NCI-H1105 treated with DMSO at 0.1 percent for 48 hours (cell line): ENCODE measurements around the gene MINDY4.

Source experiments
- DNase-seq: peaks from one replicate; lab custom pipeline; 2025; lab: John Stamatoyannopoulos, UW

Gene MINDY4

DNA sequence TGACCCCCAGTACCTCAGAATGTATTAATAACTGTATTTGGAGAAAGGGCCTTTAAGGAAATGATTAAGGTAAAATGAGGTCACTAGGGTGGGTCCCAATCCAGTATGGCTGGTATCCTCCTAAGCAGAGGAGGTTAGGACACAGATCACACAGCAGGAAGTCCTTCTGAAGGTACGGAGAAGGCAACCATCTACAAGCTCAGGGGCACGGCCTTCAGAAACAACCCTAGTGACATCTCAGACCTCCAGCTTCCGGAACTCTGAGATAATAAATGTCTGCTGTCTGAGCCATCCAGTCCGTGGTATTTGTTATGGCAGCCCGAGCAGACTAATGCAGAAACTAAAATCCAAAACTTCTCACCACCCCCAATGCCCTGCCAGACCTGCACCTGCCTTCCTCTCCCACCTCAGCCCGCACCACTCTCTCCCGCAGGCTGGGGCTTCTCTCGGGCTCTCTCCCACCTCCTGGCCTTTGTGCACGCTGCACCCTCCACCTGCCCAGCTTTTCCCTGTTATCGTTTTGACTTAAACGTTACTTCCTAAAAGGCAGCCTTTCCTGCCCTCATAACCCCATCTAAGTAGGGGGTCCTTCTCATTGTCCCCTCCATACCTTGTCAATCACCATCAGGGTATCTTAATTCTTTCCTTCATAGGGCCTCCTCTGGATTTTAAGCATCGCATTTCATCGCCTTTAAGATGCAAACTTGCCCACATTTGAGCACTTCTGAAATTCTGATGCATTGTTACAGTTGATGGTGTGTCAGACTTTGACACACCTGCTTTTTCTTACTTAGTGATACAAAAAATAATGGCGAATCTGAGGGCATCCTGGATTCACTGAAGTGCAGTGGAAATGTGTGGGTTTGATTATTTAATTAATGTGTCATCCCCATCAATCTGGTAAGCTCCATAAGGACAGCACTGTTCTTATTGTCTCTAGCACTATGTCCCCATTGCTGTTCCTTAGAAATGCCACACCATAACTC lies 108.2 kb downstream of the MINDY4 start:
- no peak for DNase-seq

DNA sequence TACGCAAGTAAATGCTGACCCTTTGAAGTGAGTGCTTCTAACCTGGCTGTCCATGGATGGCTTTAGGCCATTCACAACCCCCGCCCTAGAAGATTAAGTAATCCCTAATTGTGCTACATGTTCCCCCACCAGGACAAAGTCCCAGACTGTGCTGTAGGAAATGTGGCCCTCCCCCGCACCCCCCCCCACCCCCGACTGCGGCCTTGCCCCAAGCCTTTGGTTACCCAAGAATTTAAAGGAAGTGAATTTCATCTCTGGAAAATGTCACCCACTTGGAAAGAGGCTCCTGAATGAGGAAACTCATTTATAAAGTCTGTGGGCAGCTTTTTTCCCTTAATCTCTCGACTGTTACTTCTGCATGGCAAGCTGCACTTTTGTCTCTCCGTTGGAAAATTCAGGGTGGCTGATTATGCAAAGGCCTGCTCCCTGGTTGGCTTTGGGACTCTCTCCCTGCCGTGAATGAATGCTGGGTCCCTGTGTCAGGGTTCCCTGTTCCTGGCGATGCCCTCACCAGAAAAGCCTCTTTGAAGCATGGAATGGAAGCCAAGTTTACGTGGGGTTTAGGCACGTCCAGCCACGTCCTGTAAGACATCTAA lies 109.0 kb downstream of the MINDY4 start:
- DNase-seq, result no peak

DNA sequence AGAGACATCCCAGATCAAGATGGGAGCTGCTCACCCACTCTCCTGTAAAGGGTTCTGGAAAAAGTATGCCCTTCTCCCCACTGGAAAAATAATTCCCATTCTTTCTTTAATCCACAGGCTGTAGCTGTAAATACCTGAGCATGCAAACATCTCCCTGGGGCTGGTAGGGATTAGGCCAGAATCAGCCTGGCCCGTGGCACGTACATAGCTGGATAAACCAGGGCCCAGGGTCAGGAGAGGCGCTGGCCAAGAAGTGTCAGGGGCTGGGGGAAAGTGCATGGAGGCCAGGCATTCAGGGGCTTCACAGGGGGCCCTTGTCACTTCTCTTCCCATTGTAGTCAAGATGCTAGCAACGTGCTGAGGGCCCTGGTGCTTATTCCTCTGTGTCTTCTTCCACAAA lies 109.7 kb downstream of the MINDY4 start:
- DNase-seq, result no peak

GRCh38 chr7:30881448-30881847 lies 110.2 kb downstream of the MINDY4 start:
- no peak for DNase-seq

DNA sequence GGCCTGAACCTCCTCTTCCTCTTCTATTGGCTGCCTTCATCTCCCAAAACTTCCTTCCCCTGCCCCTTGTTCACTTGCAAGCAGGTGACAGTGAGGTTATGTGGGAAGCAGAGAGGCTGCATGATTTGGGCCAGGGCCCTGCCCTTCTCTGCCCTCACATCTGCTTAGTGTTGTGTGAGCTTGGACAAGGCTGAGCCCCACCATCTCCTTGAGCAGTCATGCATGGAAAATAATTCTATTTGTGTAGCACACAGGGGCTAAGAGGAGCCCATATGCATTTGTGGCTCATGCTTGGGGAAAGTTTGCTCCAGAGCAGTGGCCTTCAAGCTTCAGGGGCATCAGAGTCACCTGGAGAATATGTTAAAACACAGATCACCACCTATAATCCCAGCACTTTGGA lies 113.7 kb downstream of the MINDY4 start:
- DNase-seq, result no peak

DNA sequence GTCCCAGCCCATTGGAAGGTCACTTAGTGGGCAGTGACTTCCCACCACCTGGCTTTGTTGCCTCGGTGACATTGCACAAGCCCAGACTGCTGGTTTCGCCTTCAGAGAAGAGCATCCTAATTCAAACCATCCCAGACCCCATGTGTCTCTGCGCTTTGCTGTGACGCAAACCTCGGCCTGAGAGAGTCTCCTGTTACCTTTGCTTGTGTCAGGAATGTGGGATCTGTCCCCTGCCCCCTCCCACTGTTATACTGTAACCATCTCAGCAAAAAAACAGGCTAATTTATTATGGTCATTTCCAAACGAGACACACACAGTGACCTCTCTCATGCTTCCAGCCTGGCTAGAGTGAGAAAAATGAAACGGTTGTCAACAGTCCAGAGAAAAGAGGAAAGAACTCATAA lies 115.4 kb downstream of the MINDY4 start:
- no peak for DNase-seq

- DNase-seq, result peak; percentile 21
These were observed 116.3 kb downstream of the MINDY4 start for GRCh38 chr7:30887464-30887872.

- DNase-seq, result no peak
These were observed 117.5 kb downstream of the MINDY4 start for GRCh38 chr7:30888747-30889146.

DNA sequence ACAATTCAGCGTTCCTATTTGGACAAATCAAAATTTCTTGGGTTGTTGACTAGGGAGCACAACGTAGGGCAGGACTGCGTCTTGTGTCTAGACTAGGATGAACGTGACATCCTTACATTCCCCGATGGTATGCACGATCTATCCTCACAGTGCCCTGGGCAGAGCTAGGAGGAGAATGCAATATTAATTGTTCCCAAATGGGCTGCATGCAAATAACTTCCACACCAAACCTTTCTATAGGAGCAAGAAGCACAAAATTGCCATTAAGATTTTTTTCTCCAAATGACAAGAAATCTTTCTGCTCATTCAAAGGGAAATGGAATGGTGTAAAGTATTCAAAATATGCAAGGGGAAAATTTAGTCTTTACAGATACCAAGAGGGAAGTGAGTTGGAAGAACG lies 119.0 kb downstream of the MINDY4 start:
- no peak for DNase-seq

DNA sequence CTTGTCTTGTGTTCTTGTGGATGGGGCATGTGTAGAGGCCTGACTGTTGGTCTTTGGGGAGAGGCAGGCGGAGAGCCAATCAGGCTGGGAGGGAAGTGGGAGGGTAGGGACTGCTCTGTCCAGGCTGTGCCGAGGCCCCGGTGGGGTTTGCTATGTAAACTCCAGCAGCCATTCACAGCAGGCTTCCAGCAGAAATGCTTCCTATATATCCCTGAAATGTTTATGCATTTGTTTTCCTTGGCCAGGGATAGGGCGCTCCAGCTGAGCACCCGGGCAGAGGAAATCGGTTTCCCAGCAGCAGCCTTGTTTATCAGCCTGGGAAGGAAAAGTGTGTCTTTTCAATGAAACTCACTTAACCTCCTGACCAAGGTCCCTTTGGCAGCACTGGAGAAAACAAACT lies 122.1 kb downstream of the MINDY4 start:
- no peak for DNase-seq

- no peak for DNase-seq
These were observed 122.8 kb downstream of the MINDY4 start for GRCh38 chr7:30894009-30894408.

DNA sequence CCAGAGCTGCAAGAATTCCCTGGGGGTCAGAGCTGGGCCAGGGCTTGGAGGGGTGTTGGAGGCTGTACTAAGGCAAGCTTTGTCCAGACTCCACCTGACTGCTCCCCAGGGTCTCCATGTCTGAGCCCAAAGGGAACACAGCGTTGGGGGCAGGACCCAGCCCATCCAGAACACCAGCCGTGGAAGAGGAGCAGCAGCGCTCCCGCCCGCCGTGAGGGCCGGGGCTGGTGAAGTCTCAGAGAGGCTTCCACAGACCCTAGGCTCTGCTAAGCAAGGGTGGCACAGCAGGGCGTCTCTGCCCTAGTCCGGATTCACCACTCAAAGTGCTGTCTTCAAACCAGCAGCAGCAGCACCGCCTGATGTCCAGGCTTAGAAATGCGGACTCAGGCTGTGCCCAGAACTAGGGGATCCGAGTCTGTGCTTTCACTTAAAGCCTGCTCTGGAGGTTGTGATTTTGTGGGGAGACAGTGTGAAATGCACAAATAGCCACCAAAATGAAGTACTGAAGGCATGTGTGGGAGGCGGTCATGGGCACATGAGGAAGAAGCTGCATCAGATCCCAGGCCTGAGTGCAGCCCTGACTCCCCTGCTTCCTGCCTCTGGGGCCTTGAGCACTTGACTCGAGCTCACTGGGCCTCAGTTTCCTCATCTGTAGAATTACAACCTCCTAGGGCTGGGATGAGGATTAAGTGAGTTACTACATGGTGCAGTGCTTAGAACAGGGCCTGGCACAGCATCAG lies 123.8 kb downstream of the MINDY4 start:
- DNase-seq, result no peak

- no peak for DNase-seq
These were observed 124.8 kb downstream of the MINDY4 start for GRCh38 chr7:30896036-30896435.

DNA sequence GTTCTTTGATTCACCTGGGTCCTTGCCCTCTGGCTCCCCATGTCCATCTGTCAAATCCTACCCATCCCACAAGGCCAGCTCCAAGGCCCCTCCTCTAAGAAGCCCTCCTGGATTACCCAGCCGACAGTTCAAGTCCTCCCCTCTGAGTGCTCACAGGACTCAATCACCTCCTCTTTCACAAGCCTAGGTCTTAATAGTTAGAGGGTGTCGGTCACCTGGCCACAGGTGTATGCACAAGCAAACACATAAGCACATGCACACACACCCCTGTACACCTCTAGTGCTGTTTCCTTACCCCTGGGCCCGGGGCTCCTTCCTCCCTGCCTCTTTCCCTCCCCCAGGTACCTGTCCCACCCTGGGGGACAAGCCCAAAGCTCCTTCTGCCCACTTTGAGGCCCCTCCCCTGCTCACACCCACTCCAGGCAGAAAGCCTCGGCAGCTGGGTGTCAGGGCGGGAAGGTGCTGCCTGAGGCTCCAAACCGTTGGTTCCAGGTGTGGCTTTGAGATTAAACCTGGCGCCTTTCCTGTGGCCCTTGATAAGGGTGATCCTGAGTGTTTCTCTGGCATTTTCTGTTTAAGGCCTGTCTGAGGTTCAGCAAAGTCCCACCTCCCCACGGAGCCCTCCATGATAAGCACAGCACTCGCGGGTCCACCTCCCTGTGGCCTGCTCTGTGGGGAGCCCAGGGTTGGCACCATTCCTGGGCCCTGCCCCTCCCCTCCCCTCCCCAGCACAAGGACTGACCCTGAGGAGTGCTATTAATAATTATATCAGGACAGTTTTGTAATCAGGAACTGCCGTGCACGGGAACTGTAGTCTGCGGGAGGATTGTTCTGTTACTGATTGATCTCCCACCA lies 125.8 kb downstream of the MINDY4 start:
- DNase-seq, result no peak

DNA sequence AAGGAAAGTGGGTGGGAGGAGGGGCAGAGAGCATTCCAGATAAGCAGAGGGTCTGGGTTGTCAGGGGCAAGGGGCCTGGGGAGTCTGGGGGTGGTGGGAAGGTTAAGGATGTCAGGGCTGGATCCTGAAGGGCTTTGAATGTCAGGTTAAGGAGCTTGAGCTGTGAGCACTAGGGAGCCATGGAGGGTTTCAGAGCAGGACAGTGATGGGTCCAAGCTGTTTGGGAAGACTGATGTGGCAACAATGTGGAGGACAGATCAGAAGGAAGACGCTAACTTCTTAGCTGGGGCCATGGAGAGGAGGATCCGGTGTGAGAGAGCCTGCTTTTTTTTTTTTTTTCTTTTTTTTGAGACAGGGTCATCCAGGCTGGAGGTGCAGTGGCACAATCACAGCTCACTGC lies 126.6 kb downstream of the MINDY4 start:
- no peak for DNase-seq

GRCh38 chr7:30898411-30898810 lies 127.2 kb downstream of the MINDY4 start:
- no peak for DNase-seq

DNA sequence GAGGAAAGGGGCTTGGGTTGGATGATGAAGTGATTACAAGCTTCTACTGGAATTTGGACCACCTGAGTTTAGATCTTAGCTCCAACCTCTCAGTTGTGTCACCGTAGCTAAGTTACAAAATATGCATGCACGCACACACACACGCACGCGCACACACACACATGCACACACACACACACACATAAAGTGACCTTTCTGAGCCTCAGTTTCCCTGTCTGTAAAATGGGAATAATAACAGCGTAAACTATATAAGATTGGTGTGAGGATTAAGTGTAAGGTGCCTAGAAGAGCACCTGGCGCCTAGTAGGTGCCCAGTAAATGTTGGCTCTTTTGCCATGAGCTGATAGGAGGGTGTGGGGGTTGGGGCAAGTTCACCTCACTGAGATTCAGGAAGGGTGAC lies 127.8 kb downstream of the MINDY4 start:
- no peak for DNase-seq

- DNase-seq, result no peak
These were observed 128.4 kb downstream of the MINDY4 start for GRCh38 chr7:30899630-30900029.

DNA sequence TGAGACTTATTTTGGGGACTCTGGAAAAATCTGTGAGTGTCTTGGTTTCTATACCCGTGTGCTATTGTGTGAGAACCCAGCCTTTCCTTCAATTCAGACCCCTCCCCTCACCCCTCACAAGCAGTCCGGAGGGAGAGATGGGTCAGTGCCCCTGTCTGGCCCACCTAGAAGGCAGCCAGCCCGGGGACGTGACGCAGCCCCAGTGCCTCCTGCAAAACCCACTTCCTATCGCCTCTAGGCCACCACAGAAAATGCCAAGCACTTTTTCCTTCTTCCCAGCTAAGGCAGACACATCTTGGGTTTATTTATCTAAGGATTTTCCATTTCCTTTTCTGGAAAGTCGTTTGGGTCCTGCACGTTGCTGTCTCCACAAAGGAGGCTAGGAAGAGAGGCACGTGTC lies 128.8 kb downstream of the MINDY4 start:
- no peak for DNase-seq

DNA sequence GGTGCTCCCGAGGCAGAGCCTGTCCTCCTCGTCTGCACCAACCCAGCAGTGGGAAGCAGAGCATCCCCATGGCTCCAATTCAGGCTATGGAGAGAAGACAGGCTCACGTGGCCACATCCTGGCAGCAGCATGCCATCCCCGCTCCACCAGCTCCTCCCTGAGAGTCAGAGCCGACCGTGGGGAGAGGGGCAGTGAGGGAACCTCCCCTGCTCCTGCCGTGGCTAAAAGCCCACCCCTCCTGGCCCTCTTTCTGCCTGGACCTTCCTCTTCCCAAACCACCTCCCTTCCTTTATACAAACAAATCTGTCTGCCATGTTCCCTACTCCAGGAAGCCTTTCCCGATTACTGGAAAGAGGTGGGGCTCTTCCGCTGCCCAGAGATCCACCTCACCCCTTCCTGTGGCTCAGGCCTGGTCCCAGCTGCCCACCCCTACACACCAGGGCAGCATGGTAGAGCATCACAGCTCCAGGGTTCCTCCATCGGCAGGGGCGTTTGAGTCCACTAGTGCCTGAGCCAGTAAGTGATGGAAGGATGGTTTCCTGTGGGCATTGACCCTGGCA lies 129.7 kb downstream of the MINDY4 start:
- DNase-seq, result no peak

- DNase-seq, result no peak
These were observed 130.6 kb downstream of the MINDY4 start for GRCh38 chr7:30901856-30902255.

DNA sequence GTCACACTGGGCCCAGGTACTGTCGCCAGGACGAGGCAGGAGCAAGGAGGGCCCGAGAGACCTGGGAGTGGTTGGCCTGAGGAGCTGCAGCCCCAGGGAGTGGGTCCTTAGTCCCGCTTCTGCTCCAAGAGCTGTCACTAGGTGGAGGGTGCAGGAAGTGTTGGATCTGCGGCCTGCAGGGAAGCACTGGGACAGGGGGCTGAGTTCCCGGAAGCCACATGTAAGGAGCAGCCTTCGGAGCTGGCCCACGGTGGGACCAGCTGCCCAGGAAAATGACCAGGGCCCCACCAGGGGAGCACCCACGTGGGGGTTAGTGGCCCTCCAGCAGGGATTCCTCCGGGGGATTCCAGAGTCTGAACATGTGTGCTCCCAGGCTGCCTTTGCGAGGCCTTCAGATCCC lies 131.2 kb downstream of the MINDY4 start:
- no peak for DNase-seq
